ENCODE data around the gene GLYATL3.

GLYATL3 gene

GRCh38 chr6:49514571-49515484, 15.1 kb downstream of the GLYATL3 start:
- DNase-seq = no peak

GRCh38 chr6:49515485-49516146, 15.9 kb downstream of the GLYATL3 start:
- no peak for DNase-seq

GRCh38 chr6:49516147-49516505, 16.4 kb downstream of the GLYATL3 start:
- no peak for DNase-seq

- DNase-seq = no peak
Measured at GRCh38 chr6:49517919-49518318, 18.2 kb downstream of the GLYATL3 start.

- no peak for DNase-seq
Measured at GRCh38 chr6:49519660-49520059, 19.9 kb downstream of the GLYATL3 start.

- no peak for DNase-seq
Measured at GRCh38 chr6:49522710-49523593, 23.2 kb downstream of the GLYATL3 start.

- no peak for DNase-seq
Measured at GRCh38 chr6:49523901-49524300, 24.2 kb downstream of the GLYATL3 start.

- no peak for DNase-seq
Measured at GRCh38 chr6:49524541-49524940, 24.8 kb downstream of the GLYATL3 start.

- DNase-seq = no peak
Measured at GRCh38 chr6:49526598-49526997, 26.9 kb downstream of the GLYATL3 start.

- no peak for DNase-seq
Measured at GRCh38 chr6:49527320-49527719, 27.6 kb downstream of the GLYATL3 start.

GRCh38 chr6:49528571-49528970, 28.8 kb downstream of the GLYATL3 start:
- no peak for DNase-seq

GRCh38 chr6:49530141-49530776, 30.5 kb downstream of the GLYATL3 start:
- no peak for DNase-seq

GRCh38 chr6:49531774-49532569, 32.2 kb downstream of the GLYATL3 start:
- DNase-seq = no peak

- DNase-seq = no peak
Measured at GRCh38 chr6:49535795-49536194, 36.1 kb downstream of the GLYATL3 start.

- DNase-seq = no peak
Measured at GRCh38 chr6:49539102-49539501, 39.4 kb downstream of the GLYATL3 start.

- no peak for DNase-seq
Measured at GRCh38 chr6:49540614-49541013, 40.9 kb downstream of the GLYATL3 start.

GRCh38 chr6:49541210-49541724, 41.5 kb downstream of the GLYATL3 start:
- no peak for DNase-seq

- DNase-seq = no peak
Measured at GRCh38 chr6:49541936-49542335, 42.2 kb downstream of the GLYATL3 start.

- DNase-seq = no peak
Measured at GRCh38 chr6:49543087-49543858, 43.5 kb downstream of the GLYATL3 start.

Measured in nucleus accumbens (tissue), 56 donors.